GM10266 (cell line): ENCODE measurements around the gene MUC6.

Experiments
- DNase-seq: peaks from one replicate; pipeline ENCODE4 v3.0.0; 2012; ENCODE audit errors: extremely low spot score
- CTCF ChIP-seq: IDR thresholded peaks from 2 replicates; pipeline ENCODE4 v1.5.1; 2012; ENCODE audit warnings: mild to moderate bottlenecking, low read depth; ENCODE audit not compliant: control insufficient read depth, insufficient read depth; ENCODE audit errors: missing control alignments

The MUC6 gene

DNA sequence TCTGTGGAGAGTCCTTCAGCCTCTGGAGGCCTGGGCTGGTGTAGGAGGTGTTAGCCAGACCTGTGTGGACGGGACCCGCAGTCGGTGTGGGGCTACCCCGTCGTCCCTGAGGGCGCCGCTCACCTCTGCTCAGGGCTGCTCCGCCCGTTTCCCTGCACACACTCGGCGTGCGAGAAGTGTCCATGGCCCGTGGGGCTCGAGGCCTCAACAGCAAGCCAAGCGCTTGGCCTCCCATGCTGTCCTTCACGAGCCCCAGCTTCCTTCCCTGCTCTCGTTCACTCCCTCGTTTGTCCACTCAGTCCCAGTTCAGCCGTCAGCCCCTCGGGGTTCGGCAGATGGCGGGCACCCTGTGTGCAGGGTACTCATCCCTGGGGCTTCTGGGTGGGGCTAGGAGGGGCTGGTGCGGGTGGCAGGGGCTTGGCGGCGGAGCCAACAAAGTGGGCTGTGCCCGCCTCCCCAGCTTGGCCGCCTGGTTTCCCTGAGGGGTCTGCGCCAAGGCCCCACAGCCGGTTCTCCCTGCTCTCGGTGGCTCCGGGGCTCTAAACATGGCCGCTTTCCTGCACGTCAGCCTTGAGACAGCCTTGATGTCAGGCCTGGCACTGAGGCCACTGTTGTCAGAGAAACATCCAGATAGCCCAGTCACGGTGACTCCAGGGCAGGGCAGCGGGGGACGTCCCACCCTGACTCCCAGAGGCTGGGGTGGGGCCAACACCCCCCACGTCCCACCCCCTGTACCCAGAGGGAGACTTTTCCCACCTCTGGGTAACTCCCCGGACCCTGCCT, 3.3 kb downstream of the MUC6 start:
- DNase-seq = no peak
- no peak for TF ChIP-seq CTCF

- no peak for DNase-seq
Observed at GRCh38 chr11:1032310-1032891, 4.1 kb downstream of the MUC6 start.

DNA sequence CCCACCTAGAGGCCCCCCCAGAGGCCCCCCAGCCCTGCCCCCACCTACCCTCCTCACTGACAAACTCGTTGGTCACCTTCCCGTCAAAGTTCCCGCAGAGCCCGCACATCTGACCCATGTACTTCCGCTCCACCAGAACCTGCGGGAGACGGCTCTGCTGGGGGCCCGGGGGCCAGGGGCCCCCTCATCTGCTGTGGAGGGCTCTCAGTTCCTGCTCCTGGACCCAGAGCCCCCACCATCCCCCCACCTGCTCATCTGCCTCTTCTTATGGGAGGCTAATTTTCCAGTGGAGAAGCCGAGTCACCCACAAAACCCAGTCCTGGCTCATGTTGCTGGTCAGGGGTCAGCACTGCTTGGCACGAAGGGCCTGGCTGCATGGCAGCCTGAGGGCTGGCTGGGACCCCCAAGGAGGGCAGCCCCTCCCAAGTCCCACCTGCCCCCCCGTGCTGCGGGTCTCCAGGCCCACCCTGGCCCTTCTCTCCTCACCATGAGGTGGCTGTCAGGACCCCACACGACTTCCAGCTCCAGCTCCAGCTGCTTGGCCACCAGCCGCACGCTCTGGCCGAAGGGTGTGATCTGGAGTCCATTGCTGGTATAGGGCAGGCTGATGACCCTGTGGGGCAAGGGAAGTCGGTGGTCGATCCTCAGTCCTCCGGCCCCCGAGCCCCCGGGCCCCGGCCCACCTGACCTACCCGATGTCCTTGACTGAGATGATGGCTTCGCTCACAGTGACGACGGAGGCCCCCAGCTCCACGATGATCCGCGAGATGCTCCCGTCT, 5.2 kb downstream of the MUC6 start:
- no peak for DNase-seq
- no peak for TF ChIP-seq CTCF

More at GRCh38 chr11:1032310-1032891, 4.1 kb downstream of the MUC6 start:
- TF ChIP-seq CTCF = no peak

DNA sequence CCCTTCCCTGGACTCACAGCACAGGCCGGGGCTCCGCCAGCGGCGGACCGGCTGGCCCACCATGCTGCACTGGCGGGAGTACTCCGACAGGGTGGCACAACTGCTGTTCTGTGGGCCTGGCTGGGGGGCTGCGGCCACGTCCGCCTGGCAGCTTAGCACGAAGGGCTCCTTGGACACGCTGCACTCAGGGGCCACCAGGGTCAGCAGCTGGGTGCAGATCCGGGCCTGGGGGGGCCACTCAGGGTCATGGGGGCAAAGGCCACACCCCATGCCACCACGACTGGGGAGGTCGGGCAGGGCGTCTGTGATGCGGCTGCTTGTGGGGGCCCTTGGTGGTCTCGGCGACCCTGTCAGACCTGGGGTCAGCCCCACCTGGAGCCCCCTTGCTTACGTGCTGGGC, 6.0 kb downstream of the MUC6 start:
- no peak for DNase-seq
- no peak for TF ChIP-seq CTCF

- no peak for DNase-seq
- no peak for TF ChIP-seq CTCF
Observed at GRCh38 chr11:1030086-1030485, 6.4 kb downstream of the MUC6 start.

GRCh38 chr11:1029654-1030053, 6.9 kb downstream of the MUC6 start:
- no peak for TF ChIP-seq CTCF
- no peak for DNase-seq
